Skeletal muscle tissue (tissue), 4 donors: ENCODE results near the gene E2F7. TPM values are rescaled to one million over a fixed set of nuclear protein-coding genes. Genes with fewer than 3 reads are reported as not detected.

Source experiments
- H3K27ac ChIP-seq: one replicate; pipeline ENCODE4 v1.7.0; 2013; ENCODE audit warnings: mild to moderate bottlenecking, low read depth, low read length, inconsistent platforms
- H3K27me3 ChIP-seq, 3 donors: one replicate each; pipeline ENCODE4 v1.7.0; 2013; ENCODE audit warnings: low read length in 3 of 3; ENCODE audit not compliant: control insufficient read depth in 3 of 3, insufficient read depth in 3 of 3
- H3K36me3 ChIP-seq, 3 donors: one replicate each; pipeline ENCODE4 v1.7.0; 2013; ENCODE audit warnings: low read length in 3 of 3; ENCODE audit not compliant: control insufficient read depth in 3 of 3, insufficient read depth in 3 of 3
- H3K4me1 ChIP-seq, 3 donors: one replicate each; pipeline ENCODE4 v1.7.0; 2013; ENCODE audit warnings: low read length in 3 of 3, mild to moderate bottlenecking in 3 of 3; ENCODE audit not compliant: control insufficient read depth in 3 of 3, insufficient read depth in 3 of 3
- H3K4me3 ChIP-seq, 3 donors: one replicate each; pipeline ENCODE4 v1.7.0; 2013; ENCODE audit warnings: low read length in 3 of 3
- H3K9ac ChIP-seq, 3 donors: one replicate each; pipeline ENCODE4 v1.7.0; 2013; ENCODE audit warnings: low read length in 3 of 3, mild to moderate bottlenecking in 3 of 3, moderate library complexity in 2 of 3, low read depth in 1 of 3
- H3K9me3 ChIP-seq, 3 donors: one replicate each; pipeline ENCODE4 v1.7.0; 2013; ENCODE audit warnings: low read length in 3 of 3; ENCODE audit not compliant: control insufficient read depth in 3 of 3
- total RNA-seq: library from RNA; depleted of rRNA; stranded (reverse); fragments of >200 nt; gene quantifications from one replicate; pipeline ENCODE4 v1.2.3, GENCODE V29; 2014
- donor health status: Osteomylitis.

Gene E2F7
- total RNA-seq, 1 donor from 2014 or later: 1.0 TPM

DNA sequence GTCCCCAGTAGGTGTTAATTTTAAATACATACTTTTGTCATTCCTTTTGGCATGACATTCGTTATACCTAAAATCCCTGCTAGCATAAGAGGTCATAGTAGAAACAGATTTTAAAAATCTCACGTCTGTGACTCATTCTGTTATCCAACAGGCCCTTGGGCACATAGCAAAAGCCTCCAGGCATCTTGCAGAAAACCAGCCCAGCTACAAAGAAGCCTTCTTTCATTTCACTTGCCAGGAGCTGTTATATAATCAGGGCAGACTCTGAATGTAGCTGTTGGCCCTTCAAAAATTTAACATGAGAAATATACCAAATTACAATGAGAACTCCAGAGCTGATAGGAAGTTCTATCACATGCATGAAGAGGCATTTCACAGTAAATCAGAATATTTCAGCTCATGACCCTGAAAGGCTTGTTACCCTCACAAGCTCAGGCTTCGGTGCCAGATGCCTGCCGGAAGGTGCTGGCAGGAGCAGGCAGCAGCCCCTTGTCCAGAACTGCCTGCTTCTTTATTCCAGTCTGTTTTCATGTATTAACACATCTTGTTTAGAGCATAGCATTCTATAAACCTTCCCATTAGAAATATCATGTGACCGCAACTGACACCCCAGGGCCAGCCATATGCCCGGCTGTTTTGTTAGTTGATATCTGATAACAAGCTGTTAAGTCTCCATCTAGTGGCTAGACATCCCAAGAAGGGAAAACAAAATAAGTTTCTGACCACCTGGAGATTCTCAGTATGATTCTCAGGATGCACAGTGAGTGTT, 17.8 kb downstream of the E2F7 start:
- H3K4me3 ChIP-seq: no peak overlapping the region
- no peak overlapping the region for H3K27ac ChIP-seq
- no peaks in the 10 kb centered on the region for H3K36me3 ChIP-seq
- H3K9ac ChIP-seq: no peak overlapping the region
- H3K9me3 ChIP-seq: no peaks in the 10 kb centered on the region
- H3K4me1 ChIP-seq: no peaks in the 10 kb centered on the region
- H3K27me3 ChIP-seq: no peaks in the 10 kb centered on the region

GRCh38 chr12:77046468-77046867, 18.9 kb downstream of the E2F7 start:
- Histone ChIP-seq H3K9me3 (no peaks in the 10 kb centered on the region), H3K27ac (no peak overlapping the region), H3K36me3 (no peaks in the 10 kb centered on the region), H3K4me1 (no peaks in the 10 kb centered on the region), H3K9ac (no peak overlapping the region), H3K27me3 (no peaks in the 10 kb centered on the region), H3K4me3 (no peak overlapping the region)

DNA sequence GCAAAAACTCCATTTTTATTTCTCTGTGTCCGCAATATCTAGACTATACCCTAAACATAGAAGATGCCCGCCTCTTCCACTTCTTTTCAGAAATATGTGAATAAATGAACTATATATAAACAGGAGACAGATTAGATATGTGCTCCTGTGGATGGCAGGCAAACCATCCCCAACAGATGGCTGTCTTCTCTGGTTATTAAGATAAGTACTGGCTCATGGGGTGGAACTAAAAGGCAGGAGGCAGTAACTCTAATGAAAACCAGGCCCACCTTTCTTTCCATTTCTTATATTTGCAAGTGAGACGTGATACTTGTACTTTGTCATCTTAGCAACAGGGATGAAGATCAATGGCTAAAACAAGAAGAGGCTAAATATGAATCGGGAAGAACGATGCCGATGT, 20.2 kb downstream of the E2F7 start:
- H3K36me3 ChIP-seq: no peaks in the 10 kb centered on the region
- no peak overlapping the region for H3K27ac ChIP-seq

DNA sequence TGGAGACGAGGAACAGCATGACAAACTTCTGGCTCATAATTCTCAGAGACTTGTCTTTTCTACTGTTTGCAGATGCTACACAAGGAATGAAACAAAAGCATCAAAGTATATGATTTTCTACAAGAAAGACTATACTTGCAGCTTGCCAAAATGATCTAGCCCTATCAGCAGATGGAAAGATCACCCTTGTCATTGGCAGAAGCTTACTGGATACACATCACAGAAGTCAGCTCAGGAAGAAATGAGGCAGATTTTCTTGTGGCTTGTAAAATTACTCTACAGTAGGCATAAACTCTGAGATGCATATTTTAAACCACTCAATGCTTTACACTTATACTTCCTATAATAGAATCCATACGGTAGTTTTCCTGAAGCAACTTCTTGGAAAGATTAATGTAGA, 20.6 kb downstream of the E2F7 start:
- H3K27ac ChIP-seq: no peak overlapping the region
- H3K9me3 ChIP-seq: no peaks in the 10 kb centered on the region
- H3K4me1 ChIP-seq: no peaks in the 10 kb centered on the region
- no peak overlapping the region for H3K4me3 ChIP-seq
- no peaks in the 10 kb centered on the region for H3K27me3 ChIP-seq
- no peak overlapping the region for H3K9ac ChIP-seq
- H3K36me3 ChIP-seq: no peaks in the 10 kb centered on the region

More for the DNA sequence above, 20.2 kb downstream of the E2F7 start:
- Histone ChIP-seq H3K4me1 (no peaks in the 10 kb centered on the region), H3K9me3 (no peaks in the 10 kb centered on the region), H3K9ac (no peak overlapping the region), H3K27me3 (no peaks in the 10 kb centered on the region), H3K4me3 (no peak overlapping the region)

DNA sequence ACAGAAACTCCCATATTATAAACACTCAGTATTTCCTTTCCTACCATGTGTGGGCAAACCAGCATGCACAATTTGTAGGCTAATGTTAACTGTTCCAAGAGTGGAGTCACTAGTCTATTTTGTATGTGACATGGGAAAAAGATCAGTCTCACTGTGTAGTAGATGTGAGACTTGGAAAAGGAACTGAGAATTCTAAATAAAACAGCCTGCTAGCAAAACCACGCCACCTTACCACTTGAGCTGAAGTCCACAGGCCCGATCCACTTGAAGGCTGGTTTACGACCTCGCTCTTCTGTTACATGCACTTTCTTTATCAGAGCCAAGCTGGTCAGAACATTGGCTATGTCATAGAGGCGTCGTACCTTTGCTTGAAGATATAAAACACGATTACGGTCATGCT, 22.5 kb downstream of the E2F7 start:
- H3K4me3 ChIP-seq: no peak overlapping the region
- peaks cover 0 to 3% (median 0%) of the 10 kb centered on the region in 3 donors for H3K9me3 ChIP-seq
- no peaks in the 10 kb centered on the region for H3K27me3 ChIP-seq
- no peak overlapping the region for H3K9ac ChIP-seq
- no peak overlapping the region for H3K27ac ChIP-seq
- H3K36me3 ChIP-seq: no peaks in the 10 kb centered on the region
- no peaks in the 10 kb centered on the region for H3K4me1 ChIP-seq

DNA sequence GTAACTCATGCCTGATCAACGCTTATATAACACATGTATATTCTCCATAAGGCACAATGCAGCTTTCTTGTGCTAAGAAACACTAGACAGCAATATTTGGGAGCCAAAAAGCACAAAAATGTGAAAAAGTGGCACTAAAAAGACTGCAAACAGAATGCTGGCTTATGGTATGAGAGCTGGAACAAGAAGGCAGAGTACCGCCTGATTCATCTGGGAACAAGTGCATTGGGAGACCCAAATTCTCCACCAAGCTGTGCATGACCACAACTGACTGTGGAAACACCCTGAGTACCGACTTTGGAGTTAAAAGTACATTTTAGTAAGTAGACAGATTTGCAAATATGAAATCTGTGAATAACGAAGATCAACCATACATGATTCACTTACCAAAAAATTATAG, 25.1 kb downstream of the E2F7 start:
- Histone ChIP-seq H3K4me1 (no peaks in the 10 kb centered on the region), H3K9me3 (peaks cover 0 to 3% (median 0%) of the 10 kb centered on the region in 3 donors), H3K36me3 (no peaks in the 10 kb centered on the region), H3K27me3 (no peaks in the 10 kb centered on the region), H3K4me3 (no peak overlapping the region), H3K27ac (no peak overlapping the region), H3K9ac (no peak overlapping the region)

DNA sequence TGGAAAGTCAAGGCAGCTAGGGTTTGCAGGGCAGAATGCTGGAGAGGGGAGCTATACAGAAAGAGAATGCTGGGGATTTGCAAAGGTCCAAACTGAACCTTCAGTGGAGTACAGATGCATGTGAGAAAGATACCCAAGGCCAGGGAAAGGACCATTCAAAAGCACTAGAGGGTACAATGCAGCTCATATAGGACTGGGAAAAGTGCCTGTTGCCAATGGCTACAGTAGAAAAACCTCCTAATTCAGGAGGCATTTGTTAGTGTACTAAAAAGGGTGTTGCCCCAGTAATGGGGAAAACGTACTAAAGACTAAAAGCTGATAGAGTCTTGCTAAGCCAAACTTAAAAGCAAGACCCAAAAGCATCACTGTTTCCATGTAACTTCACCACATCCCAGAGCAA, 30.1 kb downstream of the E2F7 start:
- no peak overlapping the region for H3K27ac ChIP-seq
- H3K9ac ChIP-seq: no peak overlapping the region
- H3K36me3 ChIP-seq: no peaks in the 10 kb centered on the region
- no peak overlapping the region for H3K4me3 ChIP-seq
- no peaks in the 10 kb centered on the region for H3K4me1 ChIP-seq
- no peaks in the 10 kb centered on the region for H3K27me3 ChIP-seq
- H3K9me3 ChIP-seq: peaks cover 0 to 3% (median 0%) of the 10 kb centered on the region in 3 donors

GRCh38 chr12:77033658-77034536, 31.5 kb downstream of the E2F7 start:
- Histone ChIP-seq H3K9me3 (peaks cover 0 to 3% (median 0%) of the 10 kb centered on the region in 3 donors), H3K4me1 (no peaks in the 10 kb centered on the region), H3K9ac (no peak overlapping the region), H3K4me3 (no peak overlapping the region), H3K36me3 (no peaks in the 10 kb centered on the region), H3K27ac (no peak overlapping the region), H3K27me3 (no peaks in the 10 kb centered on the region)

DNA sequence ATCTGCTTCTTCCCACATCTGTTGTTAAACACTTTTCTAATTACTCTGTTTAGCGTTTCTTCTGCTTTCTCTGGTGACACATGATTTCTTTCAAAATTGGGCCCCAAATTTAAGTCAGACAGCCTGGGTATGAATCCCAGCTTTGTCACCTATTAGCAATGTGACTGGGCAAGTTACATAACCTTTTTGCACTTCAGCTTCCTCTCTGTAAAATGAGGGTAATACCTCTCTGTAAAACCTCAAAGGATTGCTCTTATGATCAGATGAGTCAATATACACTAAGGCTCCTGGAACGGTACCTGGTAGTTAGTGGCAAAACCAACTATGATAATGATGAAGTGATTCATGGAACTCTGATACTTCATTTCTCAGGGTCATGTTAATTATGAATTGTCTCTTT, 33.0 kb downstream of the E2F7 start:
- H3K9ac ChIP-seq: no peak overlapping the region
- H3K4me3 ChIP-seq: no peak overlapping the region
- H3K36me3 ChIP-seq: no peaks in the 10 kb centered on the region
- no peaks in the 10 kb centered on the region for H3K27me3 ChIP-seq
- no peaks in the 10 kb centered on the region for H3K9me3 ChIP-seq
- no peak overlapping the region for H3K27ac ChIP-seq
- H3K4me1 ChIP-seq: no peaks in the 10 kb centered on the region

DNA sequence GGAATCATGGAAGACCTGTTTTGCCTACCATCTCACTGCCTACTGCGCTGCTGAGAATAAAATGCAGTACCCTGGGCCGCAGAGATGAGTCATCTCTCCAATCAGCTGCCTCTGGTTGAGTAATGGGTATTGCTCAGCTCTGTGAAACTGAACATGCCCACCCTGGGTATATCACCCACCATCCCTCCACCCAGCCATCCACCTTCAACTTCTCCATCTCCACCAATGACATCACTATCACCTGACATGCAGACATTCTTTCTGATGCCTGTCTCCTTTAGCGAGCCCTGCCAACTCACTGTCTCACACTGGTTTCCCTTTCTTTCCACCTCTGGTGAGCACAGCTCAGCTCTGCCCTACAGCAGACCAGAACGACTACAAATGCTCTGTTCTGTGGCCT, 33.6 kb downstream of the E2F7 start:
- no peak overlapping the region for H3K9ac ChIP-seq
- no peaks in the 10 kb centered on the region for H3K27me3 ChIP-seq

More for the DNA sequence above, 33.6 kb downstream of the E2F7 start:
- Histone ChIP-seq H3K27ac (no peak overlapping the region), H3K4me1 (no peaks in the 10 kb centered on the region), H3K9me3 (no peaks in the 10 kb centered on the region), H3K36me3 (no peaks in the 10 kb centered on the region), H3K4me3 (no peak overlapping the region)
